Osteocyte (in vitro differentiated cells): ENCODE measurements around the gene TTI1. TPM values are rescaled to one million over a fixed set of nuclear protein-coding genes. Genes with fewer than 3 reads are reported as not detected.
A peak's percentile ranks its signal among the peaks of the same experiment; 100 is the strongest.

Experiments used
- DNase-seq: peaks from one replicate; pipeline ENCODE4 v3.0.0; 2021; ENCODE audit warnings: mixed read lengths; ENCODE audit not compliant: unreplicated experiment; ENCODE audit errors: extremely low spot score
- H3K27ac Mint-ChIP-seq: one replicate; pipeline ENCODE4 v1.8.0; 2021; ENCODE audit warnings: mild to moderate bottlenecking, mixed read lengths; ENCODE audit not compliant: unreplicated experiment
- H3K27me3 Mint-ChIP-seq: one replicate; pipeline ENCODE4 v1.8.0; 2021; ENCODE audit warnings: mixed read lengths; ENCODE audit not compliant: unreplicated experiment
- H3K36me3 Mint-ChIP-seq: one replicate; pipeline ENCODE4 v1.8.0; 2021; ENCODE audit warnings: mixed read lengths; ENCODE audit not compliant: unreplicated experiment
- H3K4me1 Mint-ChIP-seq: one replicate; pipeline ENCODE4 v1.8.0; 2021; ENCODE audit warnings: mixed read lengths; ENCODE audit not compliant: unreplicated experiment
- H3K4me3 Mint-ChIP-seq: one replicate; pipeline ENCODE4 v1.8.0; 2021; ENCODE audit warnings: mild to moderate bottlenecking, moderate library complexity, mixed read lengths; ENCODE audit not compliant: unreplicated experiment
- H3K9me3 Mint-ChIP-seq: one replicate; pipeline ENCODE4 v1.8.0; 2021; ENCODE audit warnings: mixed read lengths; ENCODE audit not compliant: unreplicated experiment
- CTCF ChIP-seq: fragments of 200-600 bp; sonication (generic); IDR thresholded peaks from 2 replicates; pipeline ENCODE4 v1.5.0; 2021; ENCODE audit warnings: antibody characterized with exemption, mild to moderate bottlenecking, moderate library complexity
- total RNA-seq: library from RNA; stranded (reverse); gene quantifications from 2 replicates; pipeline ENCODE4 v1.2.1, GENCODE V29; 2021

TTI1 gene
- total RNA-seq, 1 donor from 2014 or later: 16.2 TPM

GRCh38 chr20:37994512-37994911, 38.7 kb downstream of the TTI1 start:
- Mint-ChIP-seq H3K27ac (no peak overlapping the region), H3K27me3 (no peaks in the 10 kb centered on the region), H3K4me3 (no peak overlapping the region), H3K9me3 (no peaks in the 10 kb centered on the region), H3K4me1 (peaks cover 38% of the 10 kb centered on the region), H3K36me3 (peaks cover 33% of the 10 kb centered on the region)
- TF ChIP-seq CTCF: no peak
- no peak for DNase-seq

- Mint-ChIP-seq H3K27me3 (no peaks in the 10 kb centered on the region), H3K4me1 (peaks cover 49% of the 10 kb centered on the region), H3K36me3 (peaks cover 28% of the 10 kb centered on the region), H3K4me3 (no peak overlapping the region), H3K27ac (peak overlapping the region; percentile 64), H3K9me3 (no peaks in the 10 kb centered on the region)
- DNase-seq: no peak
- peak; percentile 82 for TF ChIP-seq CTCF
Observed at GRCh38 chr20:37992802-37993409, 40.4 kb downstream of the TTI1 start.

- no peak overlapping the region for H3K27ac Mint-ChIP-seq
- H3K4me3 Mint-ChIP-seq: no peak overlapping the region
- no peak for DNase-seq
- H3K9me3 Mint-ChIP-seq: no peaks in the 10 kb centered on the region
- peaks cover 22% of the 10 kb centered on the region for H3K36me3 Mint-ChIP-seq
- no peaks in the 10 kb centered on the region for H3K27me3 Mint-ChIP-seq
- H3K4me1 Mint-ChIP-seq: peaks cover 59% of the 10 kb centered on the region
- no peak for TF ChIP-seq CTCF
Observed at GRCh38 chr20:37991908-37992307, 41.3 kb downstream of the TTI1 start.

GRCh38 chr20:37991157-37991866, 41.9 kb downstream of the TTI1 start:
- Mint-ChIP-seq H3K9me3 (no peaks in the 10 kb centered on the region), H3K27me3 (no peaks in the 10 kb centered on the region), H3K27ac (no peak overlapping the region), H3K4me1 (peaks cover 65% of the 10 kb centered on the region), H3K4me3 (no peak overlapping the region), H3K36me3 (peaks cover 21% of the 10 kb centered on the region)
- DNase-seq: no peak
- TF ChIP-seq CTCF: no peak

- no peak for DNase-seq
- no peak overlapping the region for H3K27ac Mint-ChIP-seq
- peaks cover 71% of the 10 kb centered on the region for H3K4me1 Mint-ChIP-seq
- H3K9me3 Mint-ChIP-seq: no peaks in the 10 kb centered on the region
- no peak for TF ChIP-seq CTCF
- no peaks in the 10 kb centered on the region for H3K27me3 Mint-ChIP-seq
- H3K4me3 Mint-ChIP-seq: no peak overlapping the region
- peaks cover 15% of the 10 kb centered on the region for H3K36me3 Mint-ChIP-seq
Observed at GRCh38 chr20:37990571-37991151, 42.6 kb downstream of the TTI1 start.
